ENCODE results near the gene PRKCZ.

The PRKCZ gene

GRCh38 chr1:2049718-2050431 is at the start of gene PRKCZ:
TSS of gene PRKCZ (plus strand) at chr1:2050411. CDS start at chr1:2050631, 220 bp downstream.
- DNase-seq = peak; percentile 81

DNA sequence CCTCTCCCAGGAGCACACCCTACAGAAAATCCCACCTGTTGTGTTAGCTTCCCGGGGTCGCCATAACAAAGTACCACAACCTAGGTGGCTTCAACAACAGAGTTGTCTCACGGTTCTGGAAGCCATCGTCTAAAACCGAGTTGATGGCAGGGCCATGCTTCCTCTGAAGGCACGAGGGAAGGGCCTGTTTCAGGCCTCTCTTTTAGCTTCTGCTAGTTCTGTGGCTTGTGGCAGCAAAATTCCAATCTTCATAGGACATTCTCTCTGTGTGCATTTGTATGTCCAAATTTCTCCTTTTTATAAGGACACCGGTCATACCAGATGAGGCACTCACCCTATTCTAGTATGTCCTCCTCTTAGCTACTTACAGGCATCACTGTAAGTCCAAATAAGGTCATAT is 49.8 kb upstream of the PRKCZ start:
- DNase-seq = no peak

GRCh38 chr1:2000850-2001249 is 49.4 kb upstream of the PRKCZ start:
- no peak for DNase-seq

DNA sequence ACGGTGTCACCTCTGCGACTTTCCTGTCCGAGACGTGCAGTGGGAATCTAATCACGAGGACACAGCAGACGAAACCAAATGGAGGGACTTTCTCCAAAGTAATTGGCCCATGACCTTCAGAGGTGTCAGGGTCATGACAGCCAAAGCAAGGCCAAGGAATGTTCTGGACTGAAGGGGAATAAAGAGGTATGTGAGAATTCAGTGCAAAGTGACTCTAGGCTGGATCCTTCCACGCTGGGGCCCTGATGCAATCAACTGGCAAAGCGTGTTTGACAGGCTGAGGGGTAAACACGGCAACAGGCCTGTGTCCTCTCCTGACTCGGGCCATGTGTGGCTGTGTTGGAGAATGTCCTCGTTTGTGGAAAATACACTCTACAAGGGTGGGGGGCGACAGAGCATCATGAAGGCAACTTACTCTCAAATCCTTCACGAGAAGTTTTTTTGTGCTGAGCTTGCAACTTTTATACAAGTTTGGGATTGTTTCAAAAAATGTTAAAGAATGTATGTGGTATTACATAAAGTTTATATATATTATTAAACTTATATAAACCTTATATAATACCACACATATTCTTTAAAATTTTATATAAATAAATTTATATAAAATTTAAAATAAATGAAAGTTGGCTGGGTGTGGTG is 48.3 kb upstream of the PRKCZ start:
- DNase-seq = no peak

- peak; percentile 16 for DNase-seq
Observed at GRCh38 chr1:2003541-2004131, 46.6 kb upstream of the PRKCZ start, which contains the start of gene CFAP74. TSS of gene CFAP74 (minus strand) at chr1:2003786. CDS start at chr1:1990956, 12,830 bp downstream.

DNA sequence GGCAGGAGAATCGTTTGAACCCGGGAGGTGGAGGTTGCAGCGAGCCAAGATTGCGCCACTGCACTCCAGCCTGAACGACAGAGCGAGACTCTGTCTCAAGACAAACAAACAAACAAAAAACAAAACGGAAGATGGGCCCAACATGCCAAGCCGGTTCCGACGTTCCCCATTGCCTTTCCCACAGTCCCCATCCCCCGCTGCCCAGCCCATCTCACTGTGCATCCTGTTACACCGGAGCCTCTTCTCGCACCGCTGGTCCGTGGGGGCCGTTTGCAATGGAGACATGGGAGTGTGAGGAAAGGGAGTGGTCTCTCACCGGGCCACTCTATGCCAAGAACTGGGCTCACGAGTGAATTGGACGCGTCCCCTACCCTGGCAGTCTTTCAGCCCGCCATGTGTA is 45.4 kb upstream of the PRKCZ start:
- DNase-seq = no peak

DNA sequence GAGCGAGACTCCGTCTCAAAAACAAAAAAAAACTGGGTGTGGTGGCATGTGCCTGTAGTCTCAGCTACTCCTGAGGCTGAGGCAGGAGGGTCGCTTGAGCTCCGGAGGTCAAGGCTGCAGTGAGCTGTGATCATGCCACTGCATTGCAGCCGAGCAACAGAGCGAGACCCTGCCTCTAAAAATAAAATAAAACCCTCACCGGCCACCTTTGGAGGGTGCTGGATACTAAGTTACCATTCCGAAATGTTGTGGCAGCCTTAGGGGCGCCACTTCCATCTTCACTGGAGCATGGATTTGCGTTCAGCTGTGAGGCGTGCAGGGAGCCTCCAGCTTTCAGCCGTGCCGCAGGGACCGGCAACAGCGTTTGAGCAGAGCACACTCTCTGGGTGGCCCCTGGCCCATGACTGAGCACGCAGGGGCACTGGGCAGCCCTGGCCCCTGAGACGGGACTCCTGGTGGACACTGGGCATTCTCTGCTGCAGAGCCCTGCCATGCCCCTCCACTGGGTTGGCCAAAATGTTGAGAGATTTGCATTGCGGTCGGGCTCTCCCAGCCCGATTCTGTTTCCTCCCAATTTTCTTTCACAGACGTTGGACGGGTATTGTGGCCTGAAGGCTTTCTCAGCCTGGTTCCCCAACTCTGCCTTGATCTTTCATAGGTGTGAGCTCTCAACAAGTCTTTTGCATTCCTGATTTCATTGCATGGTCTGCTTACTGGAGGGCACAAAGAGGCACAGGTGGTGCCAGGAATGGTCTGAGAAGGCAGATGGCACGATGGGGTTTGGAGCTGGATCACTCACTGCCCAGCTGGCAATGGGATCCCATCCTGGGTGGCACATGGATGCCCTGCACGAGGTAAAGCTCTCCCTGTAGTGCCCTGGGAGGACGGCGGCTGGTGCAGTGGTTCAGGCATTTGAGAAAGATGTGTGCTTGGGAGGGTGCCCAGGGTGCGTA is 40.8 kb upstream of the PRKCZ start:
- no peak for DNase-seq

- no peak for DNase-seq
Observed at GRCh38 chr1:2014181-2014580, 36.0 kb upstream of the PRKCZ start.

GRCh38 chr1:2014741-2015735 is 35.2 kb upstream of the PRKCZ start:
- DNase-seq = no peak

GRCh38 chr1:2016123-2016522 is 34.1 kb upstream of the PRKCZ start:
- no peak for DNase-seq

- DNase-seq = no peak
Observed at GRCh38 chr1:2018217-2019171, 31.7 kb upstream of the PRKCZ start.

GRCh38 chr1:2019172-2019543 is 31.1 kb upstream of the PRKCZ start, which contains the start of gene GABRD:
TSS of gene GABRD (plus strand) at chr1:2019345. CDS start at chr1:2019424, 79 bp downstream.
- DNase-seq = peak; percentile 6

DNA sequence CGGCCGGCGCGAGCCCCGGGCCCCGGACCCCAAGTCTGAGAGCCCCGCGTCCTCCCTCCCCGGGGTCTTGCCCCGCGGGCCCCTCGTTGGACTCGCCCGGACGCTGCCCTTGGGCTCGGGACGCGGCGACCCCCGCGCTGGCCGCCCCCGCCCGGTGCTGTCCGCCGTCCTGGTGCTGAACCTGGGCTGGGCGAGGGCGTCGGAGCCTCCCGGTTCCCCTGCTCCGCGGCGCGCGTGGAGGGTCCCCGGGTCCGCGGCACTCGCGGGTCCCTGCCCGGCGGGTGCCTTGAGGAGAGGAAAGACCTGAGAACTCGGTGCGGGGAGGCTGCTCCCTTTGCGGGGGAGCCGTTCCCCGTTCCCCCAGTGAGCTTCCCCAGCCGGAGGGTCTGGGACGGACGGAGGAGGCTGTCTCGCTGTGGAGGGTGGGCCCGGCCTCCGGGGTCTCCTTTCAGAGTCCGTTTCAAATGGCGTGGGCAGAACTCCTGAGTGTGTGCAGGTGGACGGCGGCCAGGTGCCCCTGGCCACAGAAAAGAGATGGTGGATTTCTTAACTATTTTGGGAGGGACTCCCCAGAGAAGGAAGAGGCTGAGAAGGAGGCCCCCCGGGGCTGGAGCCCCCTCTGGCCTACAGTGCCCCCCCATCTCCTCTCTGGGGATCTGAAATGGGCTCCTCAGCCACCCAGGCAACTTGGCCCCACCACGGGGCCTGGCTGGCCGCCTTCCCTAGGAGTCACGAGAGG is 30.5 kb upstream of the PRKCZ start:
- DNase-seq = no peak

DNA sequence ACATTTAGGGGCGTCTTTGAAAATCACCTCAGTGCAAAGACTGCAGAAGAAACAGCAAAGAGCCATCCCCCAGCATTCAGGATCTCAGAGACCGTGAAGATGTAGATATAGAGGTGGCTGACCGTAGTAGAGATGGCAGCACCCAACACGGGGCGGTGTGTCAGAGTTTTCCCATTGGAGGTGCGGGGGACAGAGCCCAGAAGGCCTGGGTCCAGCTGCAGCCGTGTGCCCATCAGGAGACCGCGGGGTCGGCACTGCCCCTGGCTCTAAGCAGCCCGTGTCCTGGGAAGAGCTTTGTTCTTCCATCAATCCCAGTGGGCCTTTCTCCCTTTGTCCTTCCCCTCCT is 29.9 kb upstream of the PRKCZ start:
- no peak for DNase-seq

GRCh38 chr1:2021550-2021949 is 28.7 kb upstream of the PRKCZ start:
- DNase-seq = no peak

- DNase-seq = no peak
Observed at GRCh38 chr1:2022063-2022770, 28.0 kb upstream of the PRKCZ start.

GRCh38 chr1:2023187-2023586 is 27.0 kb upstream of the PRKCZ start:
- DNase-seq = no peak

- no peak for DNase-seq
Observed at GRCh38 chr1:2024451-2024850, 25.8 kb upstream of the PRKCZ start.

DNA sequence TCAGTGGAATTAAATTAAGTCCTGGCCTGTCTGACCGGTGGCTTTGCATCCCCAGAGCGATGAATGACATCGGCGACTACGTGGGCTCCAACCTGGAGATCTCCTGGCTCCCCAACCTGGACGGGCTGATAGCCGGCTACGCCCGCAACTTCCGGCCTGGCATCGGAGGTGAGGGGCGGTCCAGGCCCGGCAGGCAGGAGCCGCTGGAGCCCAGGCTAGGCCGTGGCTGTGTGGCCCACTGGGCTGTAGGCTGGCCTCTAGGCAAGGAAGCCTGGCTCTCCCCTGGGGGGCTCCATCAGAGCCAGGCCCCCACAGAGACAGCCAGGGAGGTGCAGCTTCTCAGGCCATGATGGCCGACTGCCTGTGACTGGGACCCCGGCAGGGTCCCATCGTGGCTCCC is 25.3 kb upstream of the PRKCZ start:
- DNase-seq = no peak

Data from NCI-H526 treated with DMSO at 0.1 percent for 48 hours (cell line).